ENCODE results near the gene SPATS2. TPM values are rescaled to one million over a fixed set of nuclear protein-coding genes. Genes with fewer than 3 reads are reported as not detected.

The SPATS2 gene
- total and polyA plus RNA-seq, 2 donors (not counting 3 experiments of a cell fraction or from before 2014, with no cell fraction given) = 55.8 to 66.5 TPM

- H3K9me3 ChIP-seq (replicated peaks; ENCODE audit: control insufficient read depth, insufficient read depth, low read length) = no peaks in the 10 kb centered on the region
- POLR2A ChIA-PET = no interaction called here
- no peaks in the 10 kb centered on the region for H4K20me1 ChIP-seq (replicated peaks; ENCODE audit: control insufficient read depth, extremely low read depth, insufficient read depth, low read length)
- H3K27me3 ChIP-seq (ENCODE audit: control insufficient read depth in 2 of 2, insufficient read depth in 2 of 2, low read length in 2 of 2) = no peaks in the 10 kb centered on the region
- dilution Hi-C loops (cut with MboI; ENCODE audit: extremely low pct_ligation_motif_present, low sequenced_read_pairs) = no loop called here
- FAIRE-seq (peak; percentile 26), DNase-seq (ENCODE audit: low read depth, low spot score) (no peak)
- no peak for TF ChIP-seq EZH2 (IDR thresholded peaks at IDR 0.05; ENCODE audit: borderline replicate concordance, low read depth, low read length, severe bottlenecking)
- no peak for TF ChIP-seq CTCF (IDR thresholded peaks at IDR 0.05; ENCODE audit: extremely low read depth in 1 of 2, insufficient read depth in 1 of 2, low read depth in 1 of 2, low read length in 2 of 2)
- TF ChIP-seq GATA2 (IDR thresholded peaks at IDR 0.05; ENCODE audit: insufficient read depth, insufficient read length, low read depth, low read length) = no peak
- no peak for TF ChIP-seq MYC (IDR thresholded peaks at IDR 0.05; ENCODE audit: low read depth, low read length)
- TF ChIP-seq FOS (IDR thresholded peaks at IDR 0.05; ENCODE audit: borderline replicate concordance, insufficient read depth, low read length) = no peak
- no peak for TF ChIP-seq POLR2AphosphoS5 (IDR thresholded peaks at IDR 0.05; ENCODE audit: insufficient read depth, low read depth, low read length)
- no peak for TF ChIP-seq JUN (IDR thresholded peaks at IDR 0.05; ENCODE audit: borderline replicate concordance, insufficient read depth, insufficient read length, low read depth)
- TF ChIP-seq POLR2A (IDR thresholded peaks at IDR 0.05; ENCODE audit: low read depth, low read length) = no peak
- no peak for TF ChIP-seq MAX (IDR thresholded peaks at IDR 0.05; ENCODE audit: insufficient read depth, insufficient read length)
- H3K36me3 ChIP-seq (ENCODE audit: control insufficient read depth in 2 of 2, extremely low read depth in 1 of 2, insufficient read depth in 2 of 2, low read length in 2 of 2) = peaks cover 8 to 24% of the 10 kb centered on the region in 2 experiments
- H3K79me2 ChIP-seq (ENCODE audit: control insufficient read depth, insufficient read depth, low read length) = peaks cover 20% of the 10 kb centered on the region
- peak overlapping the region; percentile 80 for H3K27ac ChIP-seq (ENCODE audit: insufficient read depth, low read depth, low read length)
- BruUV-seq (replicated peaks) = no TSS peak
- intact Hi-C loops (cut with micrococcal nuclease) = loop anchor here (5.0 kb wide), 1 partner anchor 210 kb away; no protein-coding TSS in a partner anchor
- no peak overlapping the region for H2AFZ ChIP-seq (ENCODE audit: low read depth, low read length)
- no peaks in the 10 kb centered on the region for H3K9me1 ChIP-seq (replicated peaks; ENCODE audit: control insufficient read depth, extremely low read depth, insufficient read depth, low read length)
- H3K4me2 ChIP-seq (ENCODE audit: insufficient read depth, low read length) = peak overlapping the region; percentile 71
- H3K4me3 ChIP-seq (replicated peaks in 1 of 3; ENCODE audit: insufficient read depth in 1 of 3, low read depth in 1 of 3, low read length in 3 of 3) = peak overlapping the region; percentile 64 to 86 (median 82)
- CTCF ChIA-PET = interaction anchor here (0.9 to 2.0 kb wide), 7 partner anchors 9 to 236 kb away, joined by 4 to 10 read pairs (median 5); no protein-coding TSS in a partner anchor
- peak overlapping the region; percentile 87 for H3K9ac ChIP-seq (replicated peaks; ENCODE audit: extremely low read depth, insufficient read depth, low read length)
- H3K4me1 ChIP-seq (ENCODE audit: control insufficient read depth, extremely low read depth, insufficient read depth, low read length) = peaks cover 14% of the 10 kb centered on the region
These were observed 200.0 kb downstream of the SPATS2 start for GRCh38 chr12:49567302-49567610.

All from endothelial cell of umbilical vein (primary cell).